Measurements from ENCODE around the gene VWCE.
A peak's percentile ranks its signal among the peaks of the same experiment; 100 is the strongest.

Gene VWCE

GRCh38 chr11:61329871-61330270 is 34.8 kb upstream of the VWCE start:
- no peak for DNase-seq (ENCODE audit: low read depth)

DNA sequence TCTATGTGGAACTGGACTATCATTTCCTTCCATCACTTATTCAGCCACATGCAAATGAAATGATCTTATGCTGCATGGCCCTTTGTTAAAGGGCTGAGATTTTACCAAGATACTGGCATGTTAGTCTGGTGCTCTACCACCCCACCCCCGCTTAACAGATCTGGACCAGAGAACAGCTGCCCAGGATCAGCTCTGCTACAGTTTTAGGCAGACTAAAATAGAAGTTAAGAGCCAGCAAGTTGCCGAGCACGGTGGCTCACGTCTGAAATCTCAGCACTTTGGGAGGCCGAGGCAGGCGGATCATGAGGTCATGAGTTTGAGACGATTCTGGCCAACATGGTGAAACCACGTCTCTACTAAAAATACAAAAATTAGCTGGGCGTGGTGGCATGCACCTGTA is 33.2 kb upstream of the VWCE start:
- DNase-seq (ENCODE audit: low read depth), result no peak

DNA sequence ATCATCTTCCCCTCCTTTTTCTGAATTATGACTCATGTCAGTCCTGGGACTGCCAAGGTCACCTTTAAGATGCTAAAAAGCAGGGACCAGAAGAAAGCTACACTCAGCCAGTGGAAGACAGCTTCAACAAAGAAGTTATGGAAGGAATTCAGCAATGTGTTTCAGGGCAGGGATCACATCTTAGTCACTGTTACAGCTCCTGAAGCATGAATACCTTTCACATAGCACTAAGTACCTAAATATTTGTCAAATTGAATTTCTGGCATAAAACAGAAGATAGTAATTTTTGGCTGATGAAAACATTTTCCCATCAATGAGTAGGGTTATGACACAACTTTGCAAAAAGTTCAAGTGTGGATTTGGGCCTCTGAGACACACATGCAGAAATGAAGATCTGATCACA is 32.6 kb upstream of the VWCE start:
- DNase-seq (ENCODE audit: low read depth), result peak; percentile 36

DNA sequence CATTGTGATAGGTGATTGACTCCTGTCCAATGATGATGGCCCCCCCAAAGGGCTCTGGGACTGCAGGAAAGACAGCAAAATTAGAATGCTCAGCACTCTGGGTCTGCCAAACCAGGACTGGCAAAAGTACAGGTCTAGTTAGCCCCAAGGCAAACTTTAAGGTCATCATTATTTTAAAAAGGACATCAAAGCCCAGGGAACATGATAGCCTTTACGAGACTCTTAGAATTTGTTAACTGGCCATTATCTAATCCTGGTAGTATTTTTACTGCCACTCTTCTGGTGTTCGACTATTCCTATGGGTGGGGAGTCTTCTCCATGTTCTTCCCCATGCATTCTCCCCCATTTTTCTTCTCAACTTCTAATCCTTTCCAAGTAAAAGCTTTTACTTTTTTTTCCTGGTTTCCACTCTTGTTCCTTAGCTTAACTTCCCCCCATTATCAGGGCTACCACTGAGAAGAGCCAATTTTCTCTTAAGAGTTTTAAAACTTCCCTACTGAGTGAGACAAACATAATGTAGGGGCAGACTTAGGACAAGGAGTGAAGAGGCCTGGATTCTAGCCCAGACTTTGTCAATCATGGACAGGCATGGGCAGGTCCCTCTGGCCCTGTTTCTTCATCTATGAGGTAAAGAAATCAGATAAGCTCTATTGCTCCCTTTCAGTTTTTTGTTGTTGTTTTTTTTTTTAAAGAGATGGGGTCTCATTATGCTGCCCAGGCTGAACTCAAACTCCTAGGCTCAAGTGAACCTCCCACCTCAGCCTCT is 30.7 kb upstream of the VWCE start:
- no peak for DNase-seq (ENCODE audit: low read depth)

DNA sequence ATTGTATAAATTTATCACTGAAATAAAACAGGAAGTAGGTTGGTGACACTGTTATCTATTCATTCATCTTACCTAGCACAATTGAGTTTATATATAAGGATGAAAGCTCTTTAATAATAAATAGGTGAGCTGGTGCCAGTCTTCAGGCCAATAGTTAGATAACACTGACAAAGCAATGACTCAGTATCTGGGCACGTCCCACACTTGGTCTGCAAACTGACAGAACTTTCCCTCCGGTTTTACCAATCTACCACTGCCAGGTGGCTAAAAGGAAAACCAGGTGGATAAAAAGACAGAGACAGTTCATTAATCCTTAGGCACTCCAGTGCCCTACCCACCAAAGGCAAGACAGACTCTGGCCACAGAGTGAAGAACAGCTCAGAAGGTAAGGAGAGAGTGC is 20.1 kb upstream of the VWCE start:
- DNase-seq (ENCODE audit: low read depth), result no peak

DNA sequence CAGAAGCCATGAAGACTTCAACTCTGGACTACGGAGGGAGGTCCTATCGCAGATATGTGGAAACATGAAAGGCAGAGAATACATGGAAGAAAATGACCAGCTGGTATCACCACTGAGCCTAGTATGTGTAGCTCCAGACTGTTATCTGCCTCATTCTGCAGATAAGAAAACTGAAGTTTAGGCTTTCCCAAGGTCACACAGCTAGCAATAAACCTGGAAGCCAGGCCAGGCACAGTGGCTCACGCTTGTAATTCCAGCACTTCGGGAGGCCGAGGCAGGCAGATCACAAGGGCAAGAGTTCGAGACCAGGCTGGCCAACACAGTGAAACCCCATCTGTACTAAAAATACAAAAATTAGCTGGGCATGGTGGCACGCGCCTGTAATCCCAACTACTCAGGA is 15.6 kb upstream of the VWCE start:
- DNase-seq (ENCODE audit: low read depth), result no peak

DNA sequence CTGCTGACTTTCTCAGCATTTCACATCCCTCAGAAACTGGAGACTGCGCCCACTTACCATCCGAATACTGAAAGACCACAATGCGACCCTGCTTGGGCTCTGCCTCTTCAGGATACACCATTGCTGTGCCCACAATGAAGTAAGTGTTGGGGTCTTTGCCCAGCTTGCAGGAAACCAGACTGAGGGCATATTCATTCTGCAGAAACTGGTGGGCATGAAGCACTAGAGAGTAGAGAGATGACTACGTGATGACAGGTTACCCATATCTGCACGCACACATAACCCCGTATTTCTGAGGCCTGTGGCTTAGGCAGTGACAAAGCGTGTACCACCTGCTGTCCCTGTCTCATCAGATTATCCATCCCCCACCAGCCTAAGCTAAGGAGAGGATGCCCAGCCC is 14.6 kb upstream of the VWCE start:
- no peak for DNase-seq (ENCODE audit: low read depth)

GRCh38 chr11:61309141-61309540 is 14.0 kb upstream of the VWCE start:
- no peak for DNase-seq (ENCODE audit: low read depth)

- no peak for DNase-seq (ENCODE audit: low read depth)
Observed at GRCh38 chr11:61307354-61307753, 12.2 kb upstream of the VWCE start.

DNA sequence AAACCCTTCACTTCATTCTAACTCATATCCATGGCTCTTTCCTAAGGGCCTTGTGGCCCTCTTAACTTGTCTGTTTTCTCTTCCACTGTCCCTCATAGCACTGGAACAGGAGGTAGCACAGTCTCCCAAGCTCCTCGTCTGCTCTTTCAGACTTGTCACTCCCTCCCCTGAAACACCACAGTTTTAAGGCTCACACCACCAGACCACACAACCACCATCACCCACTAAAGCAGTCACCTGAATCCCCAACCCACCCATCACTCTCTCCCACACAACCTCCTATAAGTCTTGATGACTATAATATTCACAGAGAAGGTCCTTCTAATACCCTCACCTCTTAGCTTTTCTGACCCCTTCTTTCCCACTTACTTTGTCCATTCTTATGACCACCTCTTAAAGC is 11.1 kb upstream of the VWCE start:
- no peak for DNase-seq (ENCODE audit: low read depth)

DNA sequence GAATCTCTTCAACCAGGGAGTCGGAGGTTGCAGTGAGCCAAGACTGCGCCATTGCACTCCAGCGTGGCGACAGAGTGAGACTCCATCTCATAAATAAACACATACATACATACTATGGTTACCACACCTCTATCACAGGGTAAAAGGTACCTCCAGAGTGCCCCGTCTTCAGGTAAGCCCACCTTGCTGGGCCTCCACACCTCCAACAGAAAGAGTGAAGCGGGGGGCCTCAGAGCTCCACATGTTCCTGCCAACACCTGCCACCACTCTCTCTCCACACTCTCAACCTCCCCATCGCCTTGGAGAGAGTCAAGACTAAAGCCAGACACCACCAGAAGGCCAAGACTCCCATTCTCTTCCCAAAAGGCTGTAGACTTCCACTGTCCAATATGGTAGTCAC is 10.3 kb upstream of the VWCE start:
- no peak for DNase-seq (ENCODE audit: low read depth)

- DNase-seq (ENCODE audit: low read depth), result no peak
Observed at GRCh38 chr11:61303725-61304124, 8.6 kb upstream of the VWCE start.

DNA sequence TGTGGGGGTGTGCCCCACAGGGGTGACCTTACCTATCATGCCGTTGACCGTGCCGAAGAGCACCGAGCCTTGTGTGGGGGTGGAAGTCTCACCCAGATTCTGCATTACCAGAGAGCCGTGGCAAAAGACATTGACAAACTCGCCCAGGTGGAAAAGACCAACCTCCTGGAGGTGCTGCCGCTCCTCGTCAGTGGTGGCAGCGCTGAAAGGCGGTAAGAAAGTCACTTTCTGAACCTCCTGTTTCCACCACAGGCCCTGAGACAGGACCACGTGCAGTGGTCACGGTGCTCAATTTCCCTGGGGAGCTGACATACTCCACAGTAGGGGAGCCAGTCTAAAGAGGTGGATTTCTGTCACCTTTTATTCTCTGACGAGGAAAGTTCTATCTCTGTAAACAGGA is 7.4 kb upstream of the VWCE start:
- no peak for DNase-seq (ENCODE audit: low read depth)

DNA sequence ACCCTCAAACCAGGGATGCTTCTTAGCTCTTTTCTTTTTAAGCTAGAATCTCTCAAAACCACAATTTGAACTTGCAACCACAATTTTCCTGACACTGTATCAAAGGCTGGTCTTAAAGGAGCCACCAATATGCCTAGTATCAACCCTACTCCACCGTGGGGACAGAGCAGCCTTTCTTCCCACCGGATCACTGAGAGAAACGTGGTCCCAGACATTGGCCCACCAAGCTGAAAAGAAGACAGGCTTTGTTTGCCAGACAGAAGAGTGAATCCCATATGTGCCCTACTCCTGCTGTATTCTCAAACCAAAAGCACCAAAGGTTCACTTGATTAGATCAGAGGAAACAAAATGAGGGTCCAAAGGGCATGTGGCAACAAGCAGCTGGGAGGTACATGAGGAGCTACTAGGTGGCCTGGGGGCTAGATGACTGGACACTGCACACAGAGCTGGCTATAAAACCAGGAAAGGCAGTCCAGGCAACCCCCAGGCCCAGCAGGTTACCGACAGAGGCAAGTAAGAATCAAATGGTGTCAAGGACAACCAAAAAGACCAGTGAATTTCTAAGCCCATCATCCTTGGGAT is 3.6 kb upstream of the VWCE start:
- DNase-seq (ENCODE audit: low read depth), result no peak

DNA sequence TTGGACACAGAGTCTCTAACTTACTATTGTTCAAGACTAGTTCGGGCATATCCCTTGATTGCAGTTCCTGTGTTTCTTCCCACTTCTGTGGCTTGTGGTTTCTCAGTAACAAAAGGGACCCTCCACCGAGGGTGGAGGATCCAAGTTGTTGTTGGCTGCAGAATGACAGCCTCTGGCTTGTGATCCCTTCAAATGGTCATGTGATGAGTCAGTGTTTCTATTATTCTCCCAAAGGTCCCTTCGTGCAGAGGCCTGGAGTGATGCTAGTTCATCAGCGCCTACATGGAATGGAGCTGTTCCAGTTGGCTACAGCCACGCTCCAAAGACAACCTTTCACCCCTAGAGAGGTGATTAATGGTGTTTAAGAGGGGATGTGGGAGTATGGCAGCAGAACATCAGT is 2.6 kb upstream of the VWCE start:
- DNase-seq (ENCODE audit: low read depth), result peak; percentile 92

GRCh38 chr11:61297341-61297740 is 2.2 kb upstream of the VWCE start:
- no peak for DNase-seq (ENCODE audit: low read depth)

DNA sequence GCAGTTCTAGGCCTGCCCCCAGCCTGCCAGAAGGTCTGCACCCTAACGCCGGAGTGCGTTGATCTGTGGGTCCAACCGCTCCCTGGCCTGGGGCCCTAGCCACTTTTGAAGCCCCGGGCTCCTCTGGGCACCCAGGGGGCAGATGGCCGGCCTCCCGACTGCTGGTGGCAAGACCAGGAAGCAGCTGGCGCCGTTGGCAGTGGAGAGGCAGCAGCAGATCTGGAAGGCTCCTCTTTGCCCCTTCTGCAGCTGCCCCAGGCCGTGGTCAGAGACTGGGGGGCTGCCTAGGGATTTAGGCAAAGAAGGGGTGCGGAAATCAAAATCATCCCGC is 445 bp upstream of the VWCE start:
- no peak for DNase-seq (ENCODE audit: low read depth)

DNA sequence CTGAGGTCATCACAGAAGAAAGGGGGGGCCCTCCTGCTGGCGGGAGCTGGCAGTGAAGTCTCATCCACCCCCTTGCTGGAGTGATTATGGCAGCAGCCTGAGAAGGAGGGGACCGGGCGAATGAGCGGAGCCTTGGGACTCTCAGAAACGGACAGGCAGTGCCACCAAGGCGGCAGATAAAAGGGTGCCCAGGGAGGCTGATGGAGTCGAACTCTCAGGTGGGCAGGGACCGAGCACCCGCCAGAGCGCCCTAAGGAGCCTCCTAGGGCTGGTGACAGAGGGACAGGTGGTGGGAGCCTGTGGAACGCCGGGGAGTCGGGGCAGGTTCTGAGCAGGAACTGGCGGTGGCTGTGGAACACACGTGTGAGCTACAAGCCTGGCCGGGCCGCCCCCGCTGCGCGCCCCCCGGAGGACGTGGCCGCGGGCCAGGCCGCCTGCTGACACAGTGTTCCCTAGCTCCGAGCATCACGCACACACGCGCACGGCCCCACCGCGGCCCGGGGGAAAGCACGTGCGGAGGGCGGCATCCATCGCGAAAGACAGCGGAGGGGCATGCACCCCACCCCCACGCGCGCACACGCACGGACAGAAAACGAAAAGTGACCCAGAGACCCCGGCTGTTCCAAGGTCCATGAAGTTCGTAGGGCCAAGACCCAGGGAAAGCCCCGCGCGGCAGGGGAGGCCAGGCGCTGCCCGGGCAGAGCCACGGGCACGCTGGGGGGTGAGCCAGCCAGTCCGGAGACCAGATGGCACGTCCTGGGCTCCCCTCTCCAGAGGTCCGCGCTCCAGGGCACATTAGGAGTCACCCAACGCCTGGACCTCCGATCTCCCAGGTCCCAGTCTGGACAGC is 1.0 kb downstream of the VWCE start:
- DNase-seq (ENCODE audit: low read depth), result no peak

DNA sequence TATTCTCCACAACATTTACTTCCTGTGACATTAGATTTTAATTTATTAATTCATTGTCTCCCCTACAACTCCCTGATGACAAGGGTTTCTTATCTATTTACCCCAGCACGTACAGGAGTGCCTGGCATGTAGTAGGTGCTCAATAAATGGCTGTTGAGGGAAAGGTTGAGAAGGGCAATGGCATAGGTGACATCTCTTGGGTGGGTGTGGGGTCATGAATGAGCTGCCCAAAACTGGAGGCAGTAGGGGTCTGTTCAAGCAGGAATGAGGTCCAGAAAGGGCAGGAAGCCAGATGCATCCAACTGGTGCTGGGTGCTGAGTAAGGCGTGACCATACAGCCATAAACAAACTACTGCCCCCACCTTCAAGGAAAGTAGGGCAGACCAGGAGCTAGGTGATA is 2.8 kb downstream of the VWCE start:
- DNase-seq (ENCODE audit: low read depth), result no peak

DNA sequence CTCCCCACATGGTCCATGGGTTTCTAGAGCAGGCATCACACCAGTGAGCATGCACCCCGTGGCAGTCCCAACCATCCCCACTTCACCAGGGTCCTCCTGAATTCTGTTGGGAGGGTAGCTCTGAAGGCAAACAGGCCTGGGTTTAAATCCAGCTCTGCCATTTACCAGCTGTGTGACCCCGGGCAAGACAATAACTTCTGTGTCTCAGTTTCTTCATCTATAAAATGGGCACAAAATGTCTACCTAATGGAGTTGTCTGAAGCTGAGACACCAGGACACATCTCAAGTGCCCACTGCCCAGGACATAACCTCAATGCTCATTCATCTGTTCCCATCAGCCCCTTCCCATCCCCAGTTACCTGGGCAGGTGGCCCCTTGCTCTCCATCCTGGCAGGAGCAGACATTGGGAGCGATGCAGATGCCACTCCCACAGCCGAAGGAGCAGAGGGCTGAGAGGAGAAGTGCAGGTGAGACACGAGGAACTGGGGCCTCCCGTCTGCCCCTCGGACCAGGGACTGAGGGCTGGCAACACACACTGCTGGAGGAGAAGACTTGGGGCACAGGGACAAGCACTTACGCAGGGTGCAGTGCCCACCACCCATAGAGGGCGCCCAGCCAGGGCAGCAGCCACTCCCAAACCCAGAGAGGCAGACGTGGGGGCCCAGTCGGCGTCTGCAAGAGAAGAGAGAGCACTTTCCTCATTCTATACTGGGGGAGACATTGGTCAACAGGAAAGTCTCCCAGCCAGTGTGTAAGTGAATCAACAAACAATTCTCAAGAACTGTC is 4.0 kb downstream of the VWCE start:
- DNase-seq (ENCODE audit: low read depth), result no peak

DNA sequence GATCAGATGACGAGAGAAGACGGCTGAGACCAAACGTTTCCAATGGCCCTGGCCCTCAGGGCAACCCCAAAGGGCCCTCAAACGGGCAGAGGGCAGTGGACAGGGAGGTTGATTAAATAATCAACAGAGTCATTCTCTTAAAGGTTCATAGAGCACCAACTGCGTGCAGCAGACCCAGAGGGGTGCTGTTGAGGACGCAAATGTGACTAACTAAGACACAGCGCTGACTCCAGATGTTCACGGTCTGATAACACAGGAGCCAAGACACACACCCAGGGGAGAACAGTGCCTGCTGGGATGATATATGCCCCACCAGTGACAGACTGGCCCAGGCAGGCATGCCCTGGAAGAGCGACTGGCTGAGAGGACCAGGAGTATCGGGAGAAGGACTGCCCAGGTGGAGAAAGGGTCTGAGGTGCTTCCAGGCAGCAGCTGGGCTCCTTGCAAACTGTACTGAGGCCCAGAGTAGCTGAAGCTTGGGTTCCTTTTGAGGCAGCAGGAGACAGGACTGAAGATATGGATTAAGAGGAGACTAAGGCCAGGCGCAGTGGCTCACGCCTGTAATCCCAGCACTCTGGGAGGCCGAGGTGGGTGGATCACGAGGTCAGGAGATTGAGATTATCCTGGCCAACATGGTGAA is 7.7 kb downstream of the VWCE start:
- no peak for DNase-seq (ENCODE audit: low read depth)

GRCh38 chr11:61283613-61284012 is 11.5 kb downstream of the VWCE start:
- DNase-seq (ENCODE audit: low read depth), result no peak

Measured in GM04503 (cell line).